PFSK-1 (cell line): ENCODE results near the gene STX2.

ENCODE experiments used
- POLR2AphosphoS5 ChIP-seq: IDR thresholded peaks from 2 replicates; pipeline ENCODE4 v1.6.1; 2012; ENCODE audit warnings: low read depth, mild to moderate bottlenecking, control low read depth, low read length, moderate library complexity
- REST ChIP-seq, 2 experiments: IDR thresholded peaks; 2 replicates each; pipeline versions ENCODE4 v1.6.1 to v1.8.0; 2011 to 2012; ENCODE audit warnings: low read depth in 2 of 2, low read length in 2 of 2, control low read depth in 1 of 2, inconsistent platforms in 1 of 2, mild to moderate bottlenecking in 1 of 2, moderate library complexity in 1 of 2; ENCODE audit not compliant: insufficient read depth in 1 of 2

- no peak for TF ChIP-seq REST (IDR thresholded peaks at IDR 0.05; ENCODE audit: insufficient read depth in 1 of 2, low read depth in 2 of 2, low read length in 2 of 2)
- TF ChIP-seq POLR2AphosphoS5, result no peak
These were observed 47.4 kb downstream of the STX2 start for GRCh38 chr12:130791629-130792028.
